MM.1S (cell line): ENCODE results near the gene CCDC40.
"Not testable (repeated sequence)": the region's sequence is repeated elsewhere in the genome, so short reads cannot be mapped to it uniquely, and the experiment has no call there.

Experiments
- DNase-seq: peaks from one replicate; pipeline ENCODE4 v3.0.0-alpha.2; 2015
- H2AFZ ChIP-seq: fragments of 300-600 bp; sonication (generic); 2 replicates; pipeline ENCODE4 v1.6.0; 2016; ENCODE audit warnings: antibody characterized with exemption, low read length
- H3F3A ChIP-seq: fragments of 300-600 bp; sonication (generic); 2 replicates; pipeline ENCODE4 v1.6.1; 2016; ENCODE audit warnings: mild to moderate bottlenecking, antibody characterized with exemption, low read length, moderate library complexity, mixed read lengths; ENCODE audit not compliant: insufficient read depth
- H3K27ac ChIP-seq: fragments of 300-600 bp; sonication (generic); 2 replicates; pipeline ENCODE4 v1.5.1; 2016; ENCODE audit warnings: mild to moderate bottlenecking, low read length
- H3K27me3 ChIP-seq: fragments of 300-600 bp; sonication (generic); replicated peaks from 2 replicates; pipeline ENCODE4 v1.6.0; 2016; ENCODE audit warnings: low read length; ENCODE audit not compliant: insufficient read depth
- H3K36me3 ChIP-seq: fragments of 300-600 bp; sonication (generic); replicated peaks from 2 replicates; pipeline ENCODE4 v1.6.1; 2016; ENCODE audit warnings: mild to moderate bottlenecking, low read length, mixed read lengths; ENCODE audit not compliant: insufficient read depth
- H3K4me1 ChIP-seq: fragments of 300-600 bp; sonication (generic); 2 replicates; pipeline ENCODE4 v1.6.1; 2016; ENCODE audit warnings: low read length, mixed read lengths
- H3K4me2 ChIP-seq: fragments of 300-600 bp; sonication (generic); 2 replicates; pipeline ENCODE4 v1.6.0; 2016; ENCODE audit warnings: low read depth, low read length
- H3K4me3 ChIP-seq: fragments of 300-600 bp; sonication (generic); 2 replicates; pipeline ENCODE4 v1.5.1; 2016; ENCODE audit warnings: low read length, mixed read lengths
- H3K79me2 ChIP-seq: fragments of 300-600 bp; sonication (generic); 2 replicates; pipeline ENCODE4 v1.6.1; 2016; ENCODE audit warnings: mixed run types, low read length, mixed read lengths
- H3K9ac ChIP-seq: fragments of 300-600 bp; sonication (generic); 2 replicates; pipeline ENCODE4 v1.6.1; 2016; ENCODE audit warnings: low read length, mixed read lengths
- H3K9me2 ChIP-seq: fragments of 300-600 bp; sonication (generic); replicated peaks from 2 replicates; pipeline ENCODE4 v1.6.1; 2016; ENCODE audit warnings: mild to moderate bottlenecking, low read length, mixed read lengths; ENCODE audit not compliant: insufficient read depth
- H3K9me3 ChIP-seq: fragments of 300-600 bp; sonication (generic); replicated peaks from 2 replicates; pipeline ENCODE4 v1.6.1; 2016; ENCODE audit warnings: mild to moderate bottlenecking, low read length, mixed read lengths; ENCODE audit not compliant: insufficient read depth
- H4K20me1 ChIP-seq: fragments of 300-600 bp; sonication (generic); 2 replicates; pipeline ENCODE4 v1.6.1; 2016; ENCODE audit warnings: mild to moderate bottlenecking, low read length, moderate library complexity, mixed read lengths; ENCODE audit not compliant: insufficient read depth
- CTCF ChIP-seq: fragments of 300-600 bp; sonication (generic); IDR thresholded peaks from 2 replicates; pipeline ENCODE4 v1.5.1; 2016; ENCODE audit warnings: antibody characterized with exemption, low read length, mixed read lengths
- EZH2 ChIP-seq: fragments of 300-600 bp; sonication (generic); optimal IDR thresholded peaks from 2 replicates; pipeline ENCODE3; 2017; ENCODE audit warnings: low read depth, mild to moderate bottlenecking, antibody characterized with exemption, low read length, mixed read lengths
- EZH2phosphoT487 ChIP-seq: fragments of 300-600 bp; sonication (generic); IDR thresholded peaks from 2 replicates; pipeline ENCODE4 v1.6.1; 2018; ENCODE audit warnings: antibody characterized with exemption, low read length

The CCDC40 gene

GRCh38 chr17:80086616-80087015, 50.2 kb downstream of the CCDC40 start:
- no peak overlapping the region for H3K4me2 ChIP-seq
- H3F3A ChIP-seq = no peaks in the 10 kb centered on the region
- H3K36me3 ChIP-seq = no peaks in the 10 kb centered on the region
- H3K9me2 ChIP-seq = no peaks in the 10 kb centered on the region
- no peak overlapping the region for H3K27ac ChIP-seq
- no peak overlapping the region for H3K4me3 ChIP-seq
- no peak for TF ChIP-seq CTCF
- no peak for TF ChIP-seq EZH2phosphoT487
- no peak for TF ChIP-seq EZH2
- DNase-seq = no peak
- no peaks in the 10 kb centered on the region for H4K20me1 ChIP-seq
- no peak overlapping the region for H3K9ac ChIP-seq
- no peak overlapping the region for H2AFZ ChIP-seq
- H3K9me3 ChIP-seq = no peaks in the 10 kb centered on the region
- peaks cover 94% of the 10 kb centered on the region for H3K27me3 ChIP-seq
- H3K79me2 ChIP-seq = no peaks in the 10 kb centered on the region
- H3K4me1 ChIP-seq = no peaks in the 10 kb centered on the region

- Histone ChIP-seq H3K27me3 (peaks cover 96% of the 10 kb centered on the region), H3K9ac (no peak overlapping the region), H3K9me2 (no peaks in the 10 kb centered on the region), H3K4me2 (no peak overlapping the region), H3K79me2 (no peaks in the 10 kb centered on the region), H3F3A (no peaks in the 10 kb centered on the region), H3K27ac (no peak overlapping the region), H3K4me1 (no peaks in the 10 kb centered on the region), H2AFZ (no peak overlapping the region), H3K9me3 (no peaks in the 10 kb centered on the region), H3K36me3 (no peaks in the 10 kb centered on the region), H4K20me1 (no peaks in the 10 kb centered on the region), H3K4me3 (no peak overlapping the region)
- TF ChIP-seq EZH2phosphoT487 = no peak
- no peak for TF ChIP-seq EZH2
- no peak for TF ChIP-seq CTCF
- DNase-seq = no peak
These were observed 51.2 kb downstream of the CCDC40 start for GRCh38 chr17:80087346-80088265.

- no peaks in the 10 kb centered on the region for H3K4me1 ChIP-seq
- no peaks in the 10 kb centered on the region for H3F3A ChIP-seq
- no peaks in the 10 kb centered on the region for H3K79me2 ChIP-seq
- H3K9me3 ChIP-seq = no peaks in the 10 kb centered on the region
- DNase-seq = no peak
- no peaks in the 10 kb centered on the region for H3K36me3 ChIP-seq
- H3K27me3 ChIP-seq = peaks cover 98% of the 10 kb centered on the region
- no peak overlapping the region for H3K4me3 ChIP-seq
- TF ChIP-seq EZH2 (no peak), EZH2phosphoT487 (no peak), CTCF (no peak)
- no peaks in the 10 kb centered on the region for H3K9me2 ChIP-seq
- H3K4me2 ChIP-seq = no peak overlapping the region
- no peak overlapping the region for H3K27ac ChIP-seq
- no peaks in the 10 kb centered on the region for H4K20me1 ChIP-seq
- H2AFZ ChIP-seq = no peak overlapping the region
- H3K9ac ChIP-seq = no peak overlapping the region
These were observed 53.3 kb downstream of the CCDC40 start for GRCh38 chr17:80089762-80090161.

- not testable (repeated sequence) for H3K27ac ChIP-seq, H3K36me3 ChIP-seq, H3K4me3 ChIP-seq, H3K9me2 ChIP-seq, H2AFZ ChIP-seq, H3K9me3 ChIP-seq, H3F3A ChIP-seq, H3K4me1 ChIP-seq, H4K20me1 ChIP-seq, H3K79me2 ChIP-seq, H3K4me2 ChIP-seq, H3K9ac ChIP-seq, DNase-seq
- H3K27me3 ChIP-seq = peaks cover 98% of the 10 kb centered on the region
These were observed 53.7 kb downstream of the CCDC40 start for GRCh38 chr17:80090164-80090563.
